GM23338 (cell line): ENCODE measurements around the gene PRKX. TPM values are rescaled to one million over a fixed set of nuclear protein-coding genes. Genes with fewer than 3 reads are reported as not detected.

Source experiments
- ATAC-seq: fragments of 200-7000 bp; cut with Tn5 transposase; 3 replicates; pipeline ENCODE4 v1.9.1; 2020
- DNase-seq: peaks from one replicate; pipeline ENCODE4 v3.0.0-alpha.2; 2015; ENCODE audit warnings: low spot score
- H2AFZ ChIP-seq: fragments of 200-600 bp; sonication (generic); 2 replicates; pipeline ENCODE4 v1.8.0; 2016; ENCODE audit warnings: antibody characterized with exemption, mild to moderate bottlenecking, moderate library complexity
- H3F3A ChIP-seq: fragments of 200-600 bp; sonication (generic); replicated peaks from 2 replicates; pipeline ENCODE4 v1.8.0; 2017; ENCODE audit warnings: antibody characterized with exemption, mixed run types, low read depth
- H3K27ac ChIP-seq: fragments of 200-600 bp; sonication (generic); 2 replicates; pipeline ENCODE4 v1.6.1; 2016; ENCODE audit warnings: low read depth
- H3K27me3 ChIP-seq: fragments of 200-600 bp; sonication (generic); 2 replicates; pipeline ENCODE4 v1.8.0; 2016; ENCODE audit warnings: mild to moderate bottlenecking, mixed run types, moderate library complexity; ENCODE audit not compliant: insufficient read depth
- H3K36me3 ChIP-seq: fragments of 200-600 bp; sonication (generic); 2 replicates; pipeline ENCODE4 v1.8.0; 2016; ENCODE audit warnings: mild to moderate bottlenecking; ENCODE audit not compliant: insufficient read depth
- H3K4me1 ChIP-seq: fragments of 200-600 bp; sonication (generic); 2 replicates; pipeline ENCODE4 v1.8.0; 2016; ENCODE audit warnings: mild to moderate bottlenecking, moderate library complexity; ENCODE audit not compliant: insufficient read depth
- H3K4me2 ChIP-seq: fragments of 200-600 bp; sonication (generic); 2 replicates; pipeline ENCODE4 v1.7.1; 2017; ENCODE audit warnings: mixed run types
- H3K4me3 ChIP-seq: fragments of 200-600 bp; sonication (generic); 2 replicates; pipeline ENCODE4 v1.6.1; 2016; ENCODE audit warnings: mixed run types
- H3K79me2 ChIP-seq: fragments of 200-600 bp; sonication (generic); replicated peaks from 2 replicates; pipeline ENCODE4 v1.8.0; 2017; ENCODE audit warnings: mild to moderate bottlenecking; ENCODE audit not compliant: insufficient read depth
- H3K9me2 ChIP-seq: fragments of 200-600 bp; sonication (generic); 2 replicates; pipeline ENCODE4 v1.8.0; 2017; ENCODE audit not compliant: insufficient read depth
- H4K20me1 ChIP-seq: fragments of 200-600 bp; sonication (generic); replicated peaks from 2 replicates; pipeline ENCODE4 v1.8.0; 2017; ENCODE audit warnings: mild to moderate bottlenecking; ENCODE audit not compliant: insufficient read depth
- H3K27ac Mint-ChIP-seq: 2 replicates; pipeline ENCODE4 v1.8.0; 2020; ENCODE audit warnings: inconsistent platforms, mild to moderate bottlenecking, moderate library complexity, mixed read lengths
- H3K27me3 Mint-ChIP-seq: 3 replicates; pipeline ENCODE4 v1.8.0; 2022; ENCODE audit warnings: low read depth, mild to moderate bottlenecking, moderate library complexity, mixed read lengths, inconsistent platforms; ENCODE audit not compliant: insufficient read depth, poor library complexity
- H3K36me3 Mint-ChIP-seq: 3 replicates; pipeline ENCODE4 v1.8.0; 2021; ENCODE audit warnings: low read depth, mild to moderate bottlenecking, inconsistent platforms, moderate library complexity, mixed read lengths
- H3K4me1 Mint-ChIP-seq: 3 replicates; pipeline ENCODE4 v1.8.0; 2020; ENCODE audit warnings: mild to moderate bottlenecking, inconsistent platforms, mixed read lengths
- H3K4me3 Mint-ChIP-seq: 3 replicates; pipeline ENCODE4 v1.8.0; 2021; ENCODE audit warnings: moderate library complexity, mild to moderate bottlenecking, inconsistent platforms, mixed read lengths
- H3K9me3 Mint-ChIP-seq: 3 replicates; pipeline ENCODE4 v1.8.0; 2020; ENCODE audit warnings: moderate library complexity, mild to moderate bottlenecking, inconsistent platforms, mixed read lengths
- CREB1 ChIP-seq: fragments of 250-450 bp; sonication (Bioruptor Pico); IDR thresholded peaks from 2 replicates; pipeline ENCODE4 v1.5.0; 2020; ENCODE audit warnings: low read depth, mild to moderate bottlenecking, moderate library complexity
- CTCF ChIP-seq, 2 experiments: fragments of 200-600 bp in 1 of 2; sonication (generic) in 1 of 2; conservative IDR thresholded peaks; 2 replicates each; pipeline versions ENCODE4 v1.5.1 to v1.6.1; 2016 to 2017; ENCODE audit warnings: antibody characterized with exemption in 2 of 2, low read depth in 2 of 2, mild to moderate bottlenecking in 2 of 2, moderate library complexity in 1 of 2
- ETS1 ChIP-seq: IDR thresholded peaks from 2 replicates; pipeline ENCODE4 v1.6.1; 2016; ENCODE audit warnings: antibody characterized with exemption
- EZH2 ChIP-seq: fragments of 200-600 bp; sonication (generic); IDR thresholded peaks from one replicate; pipeline ENCODE4 v1.8.0; 2017; ENCODE audit warnings: antibody characterized with exemption, mild to moderate bottlenecking, low read depth; ENCODE audit not compliant: unreplicated experiment
- NANOG ChIP-seq: IDR thresholded peaks from 2 replicates; pipeline ENCODE4 v1.6.1; 2016; ENCODE audit warnings: antibody characterized with exemption, borderline replicate concordance
- REST ChIP-seq: IDR thresholded peaks from one replicate; pipeline ENCODE4 v1.6.1; 2018; ENCODE audit warnings: antibody characterized with exemption; ENCODE audit not compliant: unreplicated experiment
- STAT1 ChIP-seq: IDR thresholded peaks from one replicate; pipeline ENCODE4 v1.6.1; 2016; ENCODE audit warnings: antibody characterized with exemption; ENCODE audit not compliant: unreplicated experiment
- ZNF114 ChIP-seq: fragments of 250-450 bp; sonication (Bioruptor Pico); IDR thresholded peaks from 2 replicates; pipeline ENCODE4 v1.5.0; 2020; ENCODE audit warnings: mild to moderate bottlenecking, moderate library complexity
- ZNF331 ChIP-seq: fragments of 250-450 bp; sonication (Bioruptor Pico); IDR thresholded peaks from 2 replicates; pipeline ENCODE4 v1.5.0; 2020; ENCODE audit warnings: low read depth, mild to moderate bottlenecking, moderate library complexity
- polyA plus RNA-seq: library from polyadenylated mRNA; unstranded; fragments of >200 nt; fragmentation: Nextera tagmentation; extraction: Ambion mirVana; gene quantifications from 2 replicates; pipeline ENCODE4 v1.2.1, GENCODE V29; 2016
- total RNA-seq: library from RNA; depleted of rRNA; stranded (reverse); fragments of >200 nt; shearing (Covaris generic); gene quantifications from 2 replicates; pipeline ENCODE4 v1.2.3, GENCODE V29; 2014

PRKX gene
- total and polyA plus RNA-seq, 2 experiments from 2014 or later = 12.9 to 43.5 TPM

GRCh38 chrX:3680459-3680858 is 33.0 kb downstream of the PRKX start (continued):
- no peak for TF ChIP-seq ETS1
- no peak for TF ChIP-seq REST
- TF ChIP-seq CREB1 (CRISPR knock-in tag) = no peak
- no peak for TF ChIP-seq ZNF331

GRCh38 chrX:3679669-3680068 is 33.8 kb downstream of the PRKX start:
- Histone ChIP-seq H3K27ac (no peak overlapping the region), H3K4me3 (no peak overlapping the region), H3K4me2 (no peak overlapping the region), H2AFZ (no peak overlapping the region), H3K4me1 (no peaks in the 10 kb centered on the region), H4K20me1 (no peaks in the 10 kb centered on the region), H3F3A (no peaks in the 10 kb centered on the region), H3K79me2 (peaks cover 11% of the 10 kb centered on the region), H3K9me2 (no peaks in the 10 kb centered on the region), H3K27me3 (no peaks in the 10 kb centered on the region), H3K36me3 (no peaks in the 10 kb centered on the region)
- Mint-ChIP-seq H3K27me3 (no peaks in the 10 kb centered on the region), H3K36me3 (peaks cover 12% of the 10 kb centered on the region), H3K4me1 (peaks cover 7% of the 10 kb centered on the region; the same call in 1 of the 3 replicates), H3K4me3 (no peak overlapping the region), H3K27ac (no peak overlapping the region), H3K9me3 (no peaks in the 10 kb centered on the region)
- ATAC-seq (no peak), DNase-seq (no peak)
- TF ChIP-seq NANOG (no peak), CTCF (conservative IDR thresholded peaks at IDR 0.05; ENCODE audit: low read depth in 2 of 2) (no peak), CREB1 (CRISPR knock-in tag) (no peak), REST (no peak), ZNF114 (CRISPR knock-in tag) (no peak), ZNF331 (no peak), EZH2 (no peak), ETS1 (no peak), STAT1 (no peak)
